Lower leg skin (tissue), 4 donors: ENCODE measurements around the gene DOK4. TPM values are rescaled to one million over a fixed set of nuclear protein-coding genes. Genes with fewer than 3 reads are reported as not detected.

Experiments
- DNase-seq, 2 donors: peaks; one replicate each; pipeline ENCODE4 v3.0.0-alpha.2; 2019; ENCODE audit warnings: low spot score in 2 of 2
- H3K4me3 ChIP-seq: fragments of 200-600 bp; sonication (generic); 2 replicates; pipeline ENCODE4 v1.5.1; 2017; ENCODE audit warnings: mild to moderate bottlenecking, low read depth; ENCODE audit not compliant: poor library complexity, severe bottlenecking
- POLR2A ChIP-seq, 2 donors: fragments of 450-650 bp; IDR thresholded peaks; one replicate each; pipeline ENCODE4 v1.6.1; 2016 to 2017; ENCODE audit warnings: antibody characterized with exemption in 2 of 2, mild to moderate bottlenecking in 1 of 2, moderate library complexity in 1 of 2
- WGBS, 2 donors: methylation state at CpG; one replicate each; pipeline ENCODE4 v1.1.5; 2018; 5-methylcytosine and 5-hydroxymethylcytosine counted together
- intact Hi-C: fragments of 100-400 bp; cut with DNase I; formaldehyde crosslinking; loops from one replicate; pipeline ENCODE4 v1.15.0; 2023; ENCODE audit warnings: low total_unique reads
- total RNA-seq, 4 donors: library from RNA; depleted of rRNA; stranded (reverse); fragments of >200 nt; gene quantifications; one replicate each; pipeline ENCODE4 v1.1.0, GENCODE V29; 2016
- TF ChIP-seq, protein P1 (sequence below), 3 donors: fragments of 450-650 bp; IDR thresholded peaks; one replicate each; pipeline ENCODE4 v1.5.1; 2016; ENCODE audit warnings: antibody characterized with exemption in 3 of 3, mild to moderate bottlenecking in 3 of 3, moderate library complexity in 2 of 3

DOK4 gene
- total RNA-seq, 4 donors from 2014 or later, result 38.9 to 60.5 (median 44.6) TPM

GRCh38 chr16:57530104-57530521 is 43.8 kb upstream of the DOK4 start:
- peak in 1 of 2 donors; percentile 87 for DNase-seq
- 49 to 55% methylated on average over 7 of the region's 7 CpGs for WGBS, 2 donors
- TF ChIP-seq, protein P1, sequence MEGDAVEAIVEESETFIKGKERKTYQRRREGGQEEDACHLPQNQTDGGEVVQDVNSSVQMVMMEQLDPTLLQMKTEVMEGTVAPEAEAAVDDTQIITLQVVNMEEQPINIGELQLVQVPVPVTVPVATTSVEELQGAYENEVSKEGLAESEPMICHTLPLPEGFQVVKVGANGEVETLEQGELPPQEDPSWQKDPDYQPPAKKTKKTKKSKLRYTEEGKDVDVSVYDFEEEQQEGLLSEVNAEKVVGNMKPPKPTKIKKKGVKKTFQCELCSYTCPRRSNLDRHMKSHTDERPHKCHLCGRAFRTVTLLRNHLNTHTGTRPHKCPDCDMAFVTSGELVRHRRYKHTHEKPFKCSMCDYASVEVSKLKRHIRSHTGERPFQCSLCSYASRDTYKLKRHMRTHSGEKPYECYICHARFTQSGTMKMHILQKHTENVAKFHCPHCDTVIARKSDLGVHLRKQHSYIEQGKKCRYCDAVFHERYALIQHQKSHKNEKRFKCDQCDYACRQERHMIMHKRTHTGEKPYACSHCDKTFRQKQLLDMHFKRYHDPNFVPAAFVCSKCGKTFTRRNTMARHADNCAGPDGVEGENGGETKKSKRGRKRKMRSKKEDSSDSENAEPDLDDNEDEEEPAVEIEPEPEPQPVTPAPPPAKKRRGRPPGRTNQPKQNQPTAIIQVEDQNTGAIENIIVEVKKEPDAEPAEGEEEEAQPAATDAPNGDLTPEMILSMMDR (IDR thresholded peaks at IDR 0.05), result no peak
- no peak for TF ChIP-seq POLR2A (IDR thresholded peaks at IDR 0.05)
- intact Hi-C loops, result no loop called here
- no peak overlapping the region for H3K4me3 ChIP-seq

- 87 to 90% methylated on average over 14 of the region's 14 CpGs for WGBS, 2 donors
- no peak overlapping the region for H3K4me3 ChIP-seq
- DNase-seq, result peak in 1 of 2 donors; percentile 81
Observed at GRCh38 chr16:57529391-57530103, 43.3 kb upstream of the DOK4 start.

GRCh38 chr16:57528499-57529390 is 42.5 kb upstream of the DOK4 start:
- WGBS, 2 donors, result 75 to 80% methylated on average over 94 to 123 of the region's 126 CpGs
- H3K4me3 ChIP-seq, result no peak overlapping the region
- intact Hi-C loops, result no loop called here
- peak in 1 of 2 donors; percentile 78 for DNase-seq
- TF ChIP-seq, protein P1 (IDR thresholded peaks at IDR 0.05), result no peak
- no peak for TF ChIP-seq POLR2A (IDR thresholded peaks at IDR 0.05)

More at GRCh38 chr16:57529391-57530103, 43.3 kb upstream of the DOK4 start:
- TF ChIP-seq, protein P1 (IDR thresholded peaks at IDR 0.05), result no peak
- no peak for TF ChIP-seq POLR2A (IDR thresholded peaks at IDR 0.05)
- intact Hi-C loops, result no loop called here

DNA sequence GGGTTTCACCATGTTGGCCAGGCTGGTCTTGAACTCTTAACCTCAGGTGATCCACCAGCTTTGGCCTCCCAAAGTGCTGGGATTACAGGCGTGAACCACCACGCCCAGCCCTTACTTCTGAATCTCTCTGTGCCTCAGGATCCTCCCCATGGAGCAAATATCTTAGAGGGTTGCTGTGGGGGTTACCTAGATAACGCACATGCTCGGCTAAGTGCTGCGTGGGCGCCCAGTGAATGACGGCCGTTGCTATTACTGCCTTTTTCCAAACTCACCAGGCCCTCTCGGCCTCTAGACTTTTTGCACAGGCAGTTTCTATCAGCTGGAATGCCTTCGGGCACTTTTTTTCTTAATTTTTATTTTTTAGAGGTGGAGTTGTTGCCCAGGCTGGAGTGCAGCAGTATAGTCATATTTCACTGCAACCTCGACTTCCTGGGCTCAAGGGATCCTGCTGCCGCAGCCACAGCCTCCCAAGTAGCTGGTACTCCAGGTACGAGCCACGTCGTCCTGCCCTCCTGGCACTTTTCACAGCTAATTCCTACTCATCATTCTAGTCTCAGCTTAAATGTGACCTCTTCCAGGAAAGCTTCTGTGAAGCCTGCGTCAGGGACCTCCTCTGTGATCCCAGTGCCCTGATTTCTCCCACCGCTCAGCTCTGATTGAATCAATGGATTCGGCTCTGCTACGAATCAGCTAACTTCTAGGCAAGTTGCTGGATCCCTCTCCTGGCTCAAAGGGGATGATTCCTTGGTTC is 41.5 kb upstream of the DOK4 start:
- H3K4me3 ChIP-seq, result no peak overlapping the region
- DNase-seq, result no peak
- TF ChIP-seq, protein P1 (IDR thresholded peaks at IDR 0.05), result no peak
- TF ChIP-seq POLR2A (IDR thresholded peaks at IDR 0.05), result no peak
- 92 to 96% methylated on average over 19 of the region's 19 CpGs for WGBS, 2 donors
- intact Hi-C loops, result no loop called here

DNA sequence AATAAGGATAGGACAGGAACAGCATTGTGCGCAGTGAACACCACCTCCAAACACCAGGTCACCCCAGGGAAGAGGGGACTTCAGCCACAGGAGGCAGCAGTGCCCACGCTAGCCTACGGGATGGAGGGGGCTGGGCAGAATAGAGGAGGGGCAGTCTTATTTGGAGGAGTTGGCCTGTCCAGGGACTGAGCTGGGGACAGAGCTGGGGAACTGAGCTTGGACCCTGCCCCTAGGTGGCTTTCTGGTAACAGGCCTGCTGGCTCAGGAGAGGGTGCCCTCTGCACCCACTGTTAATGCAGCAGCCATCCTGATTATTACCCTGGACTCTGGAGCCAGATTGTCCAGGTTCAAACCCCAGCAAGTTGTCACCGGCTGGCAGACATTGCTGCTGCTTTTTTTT is 40.7 kb upstream of the DOK4 start:
- TF ChIP-seq POLR2A (IDR thresholded peaks at IDR 0.05), result no peak
- no peak for DNase-seq
- 93% methylated on average over 4 of the region's 4 CpGs for WGBS, 2 donors
- H3K4me3 ChIP-seq, result no peak overlapping the region
- intact Hi-C loops, result no loop called here
